Endothelial cell of umbilical vein (primary cell): ENCODE results near the gene USP34. TPM values are rescaled to one million over a fixed set of nuclear protein-coding genes. Genes with fewer than 3 reads are reported as not detected.

Experiments used
- BruUV-seq: library from RNA; stranded (reverse); fragments of 400-500 nt; replicated peaks from 2 replicates; lab custom pipeline; 2021; lab: Mats Ljungman, UMichigan
- CTCF ChIA-PET: fragments of 300-600, 350-600 bp; sonication (Branson Sonifier 250); formaldehyde crosslinking; loops from one replicate; lab custom pipeline; 2021; ENCODE audit warnings: antibody characterized with exemption, inconsistent platforms; lab: Charles Lee
- POLR2A ChIA-PET: fragments of 300-600, 350-600 bp; sonication (Branson Sonifier 250); formaldehyde crosslinking; loops from one replicate; lab custom pipeline; 2021; ENCODE audit warnings: antibody characterized with exemption, inconsistent platforms; lab: Charles Lee
- DNase-seq: peaks from one replicate; pipeline ENCODE4 v3.0.0-alpha.2; 2011; ENCODE audit warnings: low read depth, low spot score
- FAIRE-seq: peaks from 2 replicates; lab custom pipeline; 2011; peaks lifted over from hg19 to GRCh38; lab: Jason Lieb, UNC
- H2AFZ ChIP-seq: 2 replicates; pipeline ENCODE4 v1.6.0; 2012; ENCODE audit warnings: low read depth, low read length, control low read depth, inconsistent platforms
- H3K27ac ChIP-seq: 2 replicates; pipeline ENCODE4 v1.5.1; 2011; ENCODE audit warnings: low read depth, mild to moderate bottlenecking, control low read depth, low read length, moderate library complexity; ENCODE audit not compliant: insufficient read depth
- H3K27me3 ChIP-seq, 2 experiments: 2 replicates each; pipeline versions ENCODE4 v1.6.0 to v1.6.1; 2011; ENCODE audit warnings: low read length in 2 of 2, mixed read lengths in 1 of 2; ENCODE audit not compliant: control insufficient read depth in 2 of 2, insufficient read depth in 2 of 2
- H3K36me3 ChIP-seq, 2 experiments: 2 replicates in 1 of 2; 3 replicates in 1 of 2; pipeline ENCODE4 v1.5.1; 2011; ENCODE audit warnings: low read length in 2 of 2, mild to moderate bottlenecking in 1 of 2, moderate library complexity in 1 of 2; ENCODE audit not compliant: control insufficient read depth in 2 of 2, insufficient read depth in 2 of 2; ENCODE audit errors: extremely low read depth in 1 of 2
- H3K4me1 ChIP-seq: 3 replicates; pipeline ENCODE4 v1.5.1; 2011; ENCODE audit warnings: mild to moderate bottlenecking, low read length; ENCODE audit not compliant: control insufficient read depth, insufficient read depth; ENCODE audit errors: extremely low read depth
- H3K4me2 ChIP-seq: 2 replicates; pipeline ENCODE4 v1.6.1; 2011; ENCODE audit warnings: low read length, control low read depth, mixed read lengths; ENCODE audit not compliant: insufficient read depth
- H3K4me3 ChIP-seq, 3 experiments: fragments of 200-600 bp in 1 of 3; sonication (generic), shearing (Covaris generic) in 1 of 3; replicated peaks in 1 of 3; 2 replicates each; pipeline ENCODE4 v1.5.1; 2011 to 2016; ENCODE audit warnings: control low read depth in 3 of 3, low read length in 3 of 3, mild to moderate bottlenecking in 2 of 3, inconsistent platforms in 1 of 3, low read depth in 1 of 3, moderate library complexity in 1 of 3; ENCODE audit not compliant: insufficient read depth in 1 of 3
- H3K79me2 ChIP-seq: 2 replicates; pipeline ENCODE4 v1.6.0; 2012; ENCODE audit warnings: low read length, inconsistent platforms; ENCODE audit not compliant: control insufficient read depth, insufficient read depth
- H3K9ac ChIP-seq: replicated peaks from 2 replicates; pipeline ENCODE3; 2011; ENCODE audit warnings: low read length, control low read depth; ENCODE audit not compliant: insufficient read depth; ENCODE audit errors: extremely low read depth
- H3K9me1 ChIP-seq: replicated peaks from 3 replicates; pipeline ENCODE4 v1.6.0; 2011; ENCODE audit warnings: mild to moderate bottlenecking, low read length; ENCODE audit not compliant: control insufficient read depth, insufficient read depth; ENCODE audit errors: extremely low read depth
- H3K9me3 ChIP-seq: replicated peaks from 2 replicates; pipeline ENCODE4 v1.5.1; 2012; ENCODE audit warnings: low read length, inconsistent platforms; ENCODE audit not compliant: control insufficient read depth, insufficient read depth
- H4K20me1 ChIP-seq: replicated peaks from 2 replicates; pipeline ENCODE3; 2011; ENCODE audit warnings: mild to moderate bottlenecking, low read length; ENCODE audit not compliant: control insufficient read depth, insufficient read depth; ENCODE audit errors: extremely low read depth
- EZH2 ChIP-seq: IDR thresholded peaks from 2 replicates; pipeline ENCODE4 v1.6.1; 2012; ENCODE audit warnings: borderline replicate concordance, low read depth, mild to moderate bottlenecking, moderate library complexity, low read length, inconsistent platforms; ENCODE audit not compliant: severe bottlenecking
- FOS ChIP-seq: IDR thresholded peaks from 2 replicates; pipeline ENCODE4 v1.6.1; 2011; ENCODE audit warnings: mild to moderate bottlenecking, low read length, moderate library complexity, borderline replicate concordance; ENCODE audit not compliant: insufficient read depth
- GATA2 ChIP-seq: IDR thresholded peaks from 2 replicates; pipeline ENCODE4 v1.7.0; 2011; ENCODE audit warnings: low read depth, mild to moderate bottlenecking, moderate library complexity, mixed read lengths, low read length; ENCODE audit not compliant: insufficient read length, insufficient read depth
- JUN ChIP-seq: IDR thresholded peaks from 2 replicates; pipeline ENCODE4 v1.6.1; 2011; ENCODE audit warnings: borderline replicate concordance, low read depth; ENCODE audit not compliant: insufficient read length, insufficient read depth
- MYC ChIP-seq: IDR thresholded peaks from one replicate; pipeline ENCODE4 v1.6.1; 2011; ENCODE audit warnings: mild to moderate bottlenecking, low read depth, low read length
- POLR2A ChIP-seq: IDR thresholded peaks from 2 replicates; pipeline ENCODE4 v1.6.1; 2012; ENCODE audit warnings: low read depth, mild to moderate bottlenecking, control low read depth, low read length
- POLR2AphosphoS5 ChIP-seq: IDR thresholded peaks from 2 replicates; pipeline ENCODE4 v1.6.1; 2012; ENCODE audit warnings: low read depth, mild to moderate bottlenecking, control low read depth, low read length, moderate library complexity; ENCODE audit not compliant: insufficient read depth
- dilution Hi-C: fragments of 300-500 bp; cut with MboI; formaldehyde crosslinking; loops from one replicate; pipeline ENCODE4 v1.15.0; 2019; ENCODE audit warnings: low sequenced_read_pairs; ENCODE audit not compliant: extremely low pct_ligation_motif_present
- intact Hi-C: fragments of 100-400 bp; cut with micrococcal nuclease; formaldehyde crosslinking; loops from one replicate; pipeline ENCODE4 v1.10.0; 2022
- polyA plus RNA-seq, 4 experiments: library from polyadenylated mRNA; depleted of rRNA in 3 of 4; stranded (reverse) in 3 of 4; unstranded in 1 of 4; fragments of >200 nt; gene quantifications; 2 replicates each; pipeline versions ENCODE4 v1.2.1 to v1.2.3, GENCODE V29; 2011 to 2012; ENCODE audit warnings: missing spikeins in 1 of 4
- total RNA-seq: library from RNA; stranded (reverse); gene quantifications from 2 replicates; pipeline ENCODE4 v1.2.3, GENCODE V29; 2021
- TF ChIP-seq, protein P1 (sequence below): IDR thresholded peaks from 2 replicates; pipeline ENCODE4 v1.6.1; 2011; ENCODE audit not compliant: insufficient read depth, insufficient read length
- TF ChIP-seq, protein P2 (sequence below), 2 donors: IDR thresholded peaks; 1 replicate in 1 of 2; 2 replicates in 1 of 2; pipeline ENCODE4 v1.5.1; 2011; ENCODE audit warnings: low read length in 2 of 2, mild to moderate bottlenecking in 2 of 2, moderate library complexity in 2 of 2, control low read depth in 1 of 2, inconsistent platforms in 1 of 2, low read depth in 1 of 2; ENCODE audit not compliant: insufficient read depth in 1 of 2; ENCODE audit errors: extremely low read depth in 1 of 2

USP34 gene
- total and polyA plus RNA-seq, 2 donors (not counting 3 experiments of a cell fraction or from before 2014, with no cell fraction given): 46.3 to 96.9 TPM

DNA sequence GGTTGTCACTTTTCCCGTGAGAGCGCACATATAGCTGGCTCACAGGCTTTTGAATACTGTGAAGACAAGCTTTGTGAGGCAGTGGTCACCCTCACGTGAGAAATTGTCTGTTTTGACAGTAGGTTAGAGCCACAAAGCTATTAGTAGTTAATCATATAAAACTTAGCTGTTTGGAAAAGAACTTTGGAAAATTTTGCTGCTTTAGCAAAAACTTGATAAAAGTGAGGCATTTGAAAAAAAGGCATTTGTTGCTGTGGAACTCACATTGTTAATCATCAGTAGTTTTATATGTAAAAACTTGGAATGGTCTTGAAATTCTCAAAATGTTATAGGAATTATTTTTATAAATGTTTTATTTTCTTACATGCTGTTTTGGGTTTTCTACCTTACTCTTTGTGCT, 286.6 kb downstream of the USP34 start:
- no peak overlapping the region for H3K4me2 ChIP-seq
- no peak overlapping the region for H2AFZ ChIP-seq
- TF ChIP-seq, protein P1, sequence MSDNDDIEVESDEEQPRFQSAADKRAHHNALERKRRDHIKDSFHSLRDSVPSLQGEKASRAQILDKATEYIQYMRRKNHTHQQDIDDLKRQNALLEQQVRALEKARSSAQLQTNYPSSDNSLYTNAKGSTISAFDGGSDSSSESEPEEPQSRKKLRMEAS: no peak
- TF ChIP-seq MYC (no peak), POLR2AphosphoS5 (no peak), FOS (no peak), JUN (no peak), EZH2 (no peak), GATA2 (no peak), POLR2A (no peak)
- TF ChIP-seq, protein P2, sequence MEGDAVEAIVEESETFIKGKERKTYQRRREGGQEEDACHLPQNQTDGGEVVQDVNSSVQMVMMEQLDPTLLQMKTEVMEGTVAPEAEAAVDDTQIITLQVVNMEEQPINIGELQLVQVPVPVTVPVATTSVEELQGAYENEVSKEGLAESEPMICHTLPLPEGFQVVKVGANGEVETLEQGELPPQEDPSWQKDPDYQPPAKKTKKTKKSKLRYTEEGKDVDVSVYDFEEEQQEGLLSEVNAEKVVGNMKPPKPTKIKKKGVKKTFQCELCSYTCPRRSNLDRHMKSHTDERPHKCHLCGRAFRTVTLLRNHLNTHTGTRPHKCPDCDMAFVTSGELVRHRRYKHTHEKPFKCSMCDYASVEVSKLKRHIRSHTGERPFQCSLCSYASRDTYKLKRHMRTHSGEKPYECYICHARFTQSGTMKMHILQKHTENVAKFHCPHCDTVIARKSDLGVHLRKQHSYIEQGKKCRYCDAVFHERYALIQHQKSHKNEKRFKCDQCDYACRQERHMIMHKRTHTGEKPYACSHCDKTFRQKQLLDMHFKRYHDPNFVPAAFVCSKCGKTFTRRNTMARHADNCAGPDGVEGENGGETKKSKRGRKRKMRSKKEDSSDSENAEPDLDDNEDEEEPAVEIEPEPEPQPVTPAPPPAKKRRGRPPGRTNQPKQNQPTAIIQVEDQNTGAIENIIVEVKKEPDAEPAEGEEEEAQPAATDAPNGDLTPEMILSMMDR (IDR thresholded peaks at IDR 0.05; ENCODE audit: extremely low read depth in 1 of 2, insufficient read depth in 1 of 2, low read depth in 1 of 2, low read length in 2 of 2): no peak
- no peak overlapping the region for H3K9ac ChIP-seq
- no peaks in the 10 kb centered on the region for H4K20me1 ChIP-seq
- peaks cover 11% of the 10 kb centered on the region for H3K4me1 ChIP-seq
- H3K9me3 ChIP-seq: no peaks in the 10 kb centered on the region
- H3K36me3 ChIP-seq: peaks cover 32 to 33% of the 10 kb centered on the region in 2 experiments
- H3K4me3 ChIP-seq: no peak overlapping the region
- dilution Hi-C loops: no loop called here
- BruUV-seq: no TSS peak
- POLR2A ChIA-PET: no interaction called here
- H3K9me1 ChIP-seq: no peaks in the 10 kb centered on the region
- CTCF ChIA-PET: interaction anchor here (1.7 kb wide), 1 partner anchor 49 kb away, joined by 4 read pairs; no protein-coding TSS in a partner anchor
- intact Hi-C loops: no loop called here
- H3K79me2 ChIP-seq: peaks cover 6% of the 10 kb centered on the region
- H3K27ac ChIP-seq: no peak overlapping the region
- no peak for DNase-seq
- FAIRE-seq: no peak
- H3K27me3 ChIP-seq: no peaks in the 10 kb centered on the region
